H1 (cell line): ENCODE data around the gene GNG5. TPM values are rescaled to one million over a fixed set of nuclear protein-coding genes. Genes with fewer than 3 reads are reported as not detected.

Source experiments
- CTBP2 ChIP-seq: IDR thresholded peaks from 2 replicates; pipeline ENCODE4 v1.7.0; 2011; ENCODE audit warnings: borderline replicate concordance, mild to moderate bottlenecking, moderate library complexity, mixed read lengths, low read length; ENCODE audit not compliant: insufficient read depth, insufficient read length
- KDM5A ChIP-seq: fragments of 200-600 bp; IDR thresholded peaks from 2 replicates; pipeline ENCODE4 v1.7.1; 2012; ENCODE audit warnings: mild to moderate bottlenecking, low read length, inconsistent platforms, mixed read lengths
- NRF1 ChIP-seq: IDR thresholded peaks from 2 replicates; pipeline ENCODE4 v1.6.1; 2011; ENCODE audit warnings: mild to moderate bottlenecking, low read depth, low read length, improper control_type of control experiment
- POLR2A ChIP-seq, 2 experiments: IDR thresholded peaks; 1 replicate in 1 of 2; 2 replicates in 1 of 2; pipeline ENCODE4 v1.6.1; 2011; ENCODE audit warnings: low read depth in 2 of 2, low read length in 2 of 2, mild to moderate bottlenecking in 2 of 2; ENCODE audit errors: control extremely low read depth in 1 of 2
- SIN3A ChIP-seq, 2 experiments: IDR thresholded peaks in 1 of 2; conservative IDR thresholded peaks in 1 of 2; 2 replicates each; pipeline ENCODE4 v1.6.1; 2011 to 2012; ENCODE audit warnings: low read length in 2 of 2, improper control_type of control experiment in 1 of 2, low read depth in 1 of 2, mild to moderate bottlenecking in 1 of 2
- SIRT6 ChIP-seq: IDR thresholded peaks from one replicate; pipeline ENCODE4 v1.7.1; 2012; ENCODE audit warnings: low read length, inconsistent platforms
- SP1 ChIP-seq: IDR thresholded peaks from 2 replicates; pipeline ENCODE4 v1.6.1; 2011; ENCODE audit warnings: low read depth, low read length
- ZNF274 ChIP-seq: IDR thresholded peaks from 2 replicates; pipeline ENCODE4 v1.7.0; 2012; ENCODE audit warnings: low read length, borderline replicate concordance; ENCODE audit errors: extremely low read depth
- polyA plus RNA-seq, 7 experiments: library from polyadenylated mRNA; depleted of rRNA in 3 of 7; stranded (reverse) in 5 of 7; unstranded in 2 of 7; fragments of >200 nt in 5 of 7; fragments of 200-250 nt in 2 of 7; gene quantifications; 1 replicate in 5 of 7; 2 replicates in 1 of 7; 4 replicates in 1 of 7; pipeline versions ENCODE4 v1.2.1 to v1.2.3, GENCODE V29; 2011 to 2013; ENCODE audit warnings: missing spikeins in 2 of 7, mixed read lengths in 2 of 7
- total RNA-seq: library from RNA; stranded (reverse); fragmentation: NEBNext Ultra II Directional; extraction: Animal tissue kit (Norgen Biotek cat#: 25700); gene quantifications from 2 replicates; pipeline ENCODE4 v1.2.1, GENCODE V29; 2021
- TF ChIP-seq, protein P1 (sequence below): fragments of 300-600 bp; sonication (generic); IDR thresholded peaks from 2 replicates; pipeline ENCODE4 v1.7.1; 2012; ENCODE audit warnings: low read length, moderate library complexity, mild to moderate bottlenecking, inconsistent platforms; ENCODE audit not compliant: insufficient replicate concordance
- TF ChIP-seq, protein P2 (sequence below): IDR thresholded peaks from 2 replicates; pipeline ENCODE4 v1.6.1; 2011; ENCODE audit warnings: low read length, improper control_type of control experiment

Gene GNG5
- total and polyA plus RNA-seq, 2 of the 8 experiments (the other 6 are each of a cell fraction or from before 2014, with no cell fraction given): 94.0 to 104 TPM

DNA sequence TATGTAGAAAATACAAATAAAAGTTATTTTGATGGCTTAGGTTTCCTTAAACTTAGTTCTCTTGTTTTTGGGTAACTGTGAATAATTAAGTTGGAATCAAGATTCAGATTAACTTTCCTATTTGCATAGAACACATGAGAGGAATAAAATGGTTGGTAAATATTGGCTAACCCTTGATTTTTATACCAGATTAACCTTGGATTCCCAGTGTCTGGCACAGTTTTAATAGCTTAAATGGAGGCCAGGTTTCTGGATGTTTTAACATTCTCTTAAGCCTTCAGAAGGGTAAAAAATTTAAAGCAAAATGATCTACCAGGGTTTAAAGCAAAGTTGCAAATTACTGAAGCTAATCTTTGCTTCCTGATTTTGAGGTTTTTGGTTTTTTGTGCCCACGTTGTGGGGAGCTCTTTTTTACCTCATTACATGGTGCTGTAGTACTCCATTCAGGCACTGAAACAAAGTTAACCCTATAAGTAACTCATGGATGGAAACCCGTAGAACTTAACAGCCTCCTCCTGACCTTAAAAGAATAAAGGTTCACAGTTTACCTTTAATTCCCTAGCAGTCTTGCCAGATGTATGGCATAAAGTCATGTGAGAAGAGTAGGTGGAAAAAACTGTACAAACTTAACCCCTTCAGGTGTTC is 8.6 kb downstream of the GNG5 start (continued):
- TF ChIP-seq, protein P1, sequence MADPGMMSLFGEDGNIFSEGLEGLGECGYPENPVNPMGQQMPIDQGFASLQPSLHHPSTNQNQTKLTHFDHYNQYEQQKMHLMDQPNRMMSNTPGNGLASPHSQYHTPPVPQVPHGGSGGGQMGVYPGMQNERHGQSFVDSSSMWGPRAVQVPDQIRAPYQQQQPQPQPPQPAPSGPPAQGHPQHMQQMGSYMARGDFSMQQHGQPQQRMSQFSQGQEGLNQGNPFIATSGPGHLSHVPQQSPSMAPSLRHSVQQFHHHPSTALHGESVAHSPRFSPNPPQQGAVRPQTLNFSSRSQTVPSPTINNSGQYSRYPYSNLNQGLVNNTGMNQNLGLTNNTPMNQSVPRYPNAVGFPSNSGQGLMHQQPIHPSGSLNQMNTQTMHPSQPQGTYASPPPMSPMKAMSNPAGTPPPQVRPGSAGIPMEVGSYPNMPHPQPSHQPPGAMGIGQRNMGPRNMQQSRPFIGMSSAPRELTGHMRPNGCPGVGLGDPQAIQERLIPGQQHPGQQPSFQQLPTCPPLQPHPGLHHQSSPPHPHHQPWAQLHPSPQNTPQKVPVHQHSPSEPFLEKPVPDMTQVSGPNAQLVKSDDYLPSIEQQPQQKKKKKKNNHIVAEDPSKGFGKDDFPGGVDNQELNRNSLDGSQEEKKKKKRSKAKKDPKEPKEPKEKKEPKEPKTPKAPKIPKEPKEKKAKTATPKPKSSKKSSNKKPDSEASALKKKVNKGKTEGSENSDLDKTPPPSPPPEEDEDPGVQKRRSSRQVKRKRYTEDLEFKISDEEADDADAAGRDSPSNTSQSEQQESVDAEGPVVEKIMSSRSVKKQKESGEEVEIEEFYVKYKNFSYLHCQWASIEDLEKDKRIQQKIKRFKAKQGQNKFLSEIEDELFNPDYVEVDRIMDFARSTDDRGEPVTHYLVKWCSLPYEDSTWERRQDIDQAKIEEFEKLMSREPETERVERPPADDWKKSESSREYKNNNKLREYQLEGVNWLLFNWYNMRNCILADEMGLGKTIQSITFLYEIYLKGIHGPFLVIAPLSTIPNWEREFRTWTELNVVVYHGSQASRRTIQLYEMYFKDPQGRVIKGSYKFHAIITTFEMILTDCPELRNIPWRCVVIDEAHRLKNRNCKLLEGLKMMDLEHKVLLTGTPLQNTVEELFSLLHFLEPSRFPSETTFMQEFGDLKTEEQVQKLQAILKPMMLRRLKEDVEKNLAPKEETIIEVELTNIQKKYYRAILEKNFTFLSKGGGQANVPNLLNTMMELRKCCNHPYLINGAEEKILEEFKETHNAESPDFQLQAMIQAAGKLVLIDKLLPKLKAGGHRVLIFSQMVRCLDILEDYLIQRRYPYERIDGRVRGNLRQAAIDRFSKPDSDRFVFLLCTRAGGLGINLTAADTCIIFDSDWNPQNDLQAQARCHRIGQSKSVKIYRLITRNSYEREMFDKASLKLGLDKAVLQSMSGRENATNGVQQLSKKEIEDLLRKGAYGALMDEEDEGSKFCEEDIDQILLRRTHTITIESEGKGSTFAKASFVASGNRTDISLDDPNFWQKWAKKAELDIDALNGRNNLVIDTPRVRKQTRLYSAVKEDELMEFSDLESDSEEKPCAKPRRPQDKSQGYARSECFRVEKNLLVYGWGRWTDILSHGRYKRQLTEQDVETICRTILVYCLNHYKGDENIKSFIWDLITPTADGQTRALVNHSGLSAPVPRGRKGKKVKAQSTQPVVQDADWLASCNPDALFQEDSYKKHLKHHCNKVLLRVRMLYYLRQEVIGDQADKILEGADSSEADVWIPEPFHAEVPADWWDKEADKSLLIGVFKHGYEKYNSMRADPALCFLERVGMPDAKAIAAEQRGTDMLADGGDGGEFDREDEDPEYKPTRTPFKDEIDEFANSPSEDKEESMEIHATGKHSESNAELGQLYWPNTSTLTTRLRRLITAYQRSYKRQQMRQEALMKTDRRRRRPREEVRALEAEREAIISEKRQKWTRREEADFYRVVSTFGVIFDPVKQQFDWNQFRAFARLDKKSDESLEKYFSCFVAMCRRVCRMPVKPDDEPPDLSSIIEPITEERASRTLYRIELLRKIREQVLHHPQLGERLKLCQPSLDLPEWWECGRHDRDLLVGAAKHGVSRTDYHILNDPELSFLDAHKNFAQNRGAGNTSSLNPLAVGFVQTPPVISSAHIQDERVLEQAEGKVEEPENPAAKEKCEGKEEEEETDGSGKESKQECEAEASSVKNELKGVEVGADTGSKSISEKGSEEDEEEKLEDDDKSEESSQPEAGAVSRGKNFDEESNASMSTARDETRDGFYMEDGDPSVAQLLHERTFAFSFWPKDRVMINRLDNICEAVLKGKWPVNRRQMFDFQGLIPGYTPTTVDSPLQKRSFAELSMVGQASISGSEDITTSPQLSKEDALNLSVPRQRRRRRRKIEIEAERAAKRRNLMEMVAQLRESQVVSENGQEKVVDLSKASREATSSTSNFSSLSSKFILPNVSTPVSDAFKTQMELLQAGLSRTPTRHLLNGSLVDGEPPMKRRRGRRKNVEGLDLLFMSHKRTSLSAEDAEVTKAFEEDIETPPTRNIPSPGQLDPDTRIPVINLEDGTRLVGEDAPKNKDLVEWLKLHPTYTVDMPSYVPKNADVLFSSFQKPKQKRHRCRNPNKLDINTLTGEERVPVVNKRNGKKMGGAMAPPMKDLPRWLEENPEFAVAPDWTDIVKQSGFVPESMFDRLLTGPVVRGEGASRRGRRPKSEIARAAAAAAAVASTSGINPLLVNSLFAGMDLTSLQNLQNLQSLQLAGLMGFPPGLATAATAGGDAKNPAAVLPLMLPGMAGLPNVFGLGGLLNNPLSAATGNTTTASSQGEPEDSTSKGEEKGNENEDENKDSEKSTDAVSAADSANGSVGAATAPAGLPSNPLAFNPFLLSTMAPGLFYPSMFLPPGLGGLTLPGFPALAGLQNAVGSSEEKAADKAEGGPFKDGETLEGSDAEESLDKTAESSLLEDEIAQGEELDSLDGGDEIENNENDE: no peak
- no peak for TF ChIP-seq CTBP2
- no peak for TF ChIP-seq NRF1
- no peak for TF ChIP-seq SIRT6
- no peak for TF ChIP-seq SP1
- TF ChIP-seq KDM5A: no peak
- no peak for TF ChIP-seq SIN3A (conservative IDR thresholded peaks at IDR 0.05 in 1 of 2, IDR thresholded peaks at IDR 0.05 in 1 of 2; ENCODE audit: low read depth in 1 of 2, low read length in 2 of 2)
- no peak for TF ChIP-seq POLR2A (IDR thresholded peaks at IDR 0.05; ENCODE audit: control extremely low read depth in 1 of 2, low read depth in 2 of 2, low read length in 2 of 2)
- no peak for TF ChIP-seq ZNF274
- TF ChIP-seq, protein P2, sequence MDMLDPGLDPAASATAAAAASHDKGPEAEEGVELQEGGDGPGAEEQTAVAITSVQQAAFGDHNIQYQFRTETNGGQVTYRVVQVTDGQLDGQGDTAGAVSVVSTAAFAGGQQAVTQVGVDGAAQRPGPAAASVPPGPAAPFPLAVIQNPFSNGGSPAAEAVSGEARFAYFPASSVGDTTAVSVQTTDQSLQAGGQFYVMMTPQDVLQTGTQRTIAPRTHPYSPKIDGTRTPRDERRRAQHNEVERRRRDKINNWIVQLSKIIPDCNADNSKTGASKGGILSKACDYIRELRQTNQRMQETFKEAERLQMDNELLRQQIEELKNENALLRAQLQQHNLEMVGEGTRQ: no peak
- TF ChIP-seq, all 59 proteins: peak for 0
